IPS-18a (cell line): Measurements from ENCODE around the gene ALG14.
A peak's percentile ranks its signal among the peaks of the same experiment; 100 is the strongest.

ENCODE experiments used
- H3K27ac ChIP-seq: one replicate; pipeline ENCODE4 v1.5.1; 2013; ENCODE audit warnings: low read length
- H3K27me3 ChIP-seq: one replicate; pipeline ENCODE4 v1.6.1; 2013; ENCODE audit warnings: mild to moderate bottlenecking, low read length; ENCODE audit not compliant: control insufficient read depth, insufficient read depth
- H3K36me3 ChIP-seq: one replicate; pipeline ENCODE4 v1.6.1; 2013; ENCODE audit warnings: low read depth, low read length; ENCODE audit not compliant: control insufficient read depth
- H3K4me1 ChIP-seq: one replicate; pipeline ENCODE4 v1.6.1; 2013; ENCODE audit warnings: low read depth, low read length; ENCODE audit not compliant: control insufficient read depth
- H3K4me3 ChIP-seq: one replicate; pipeline ENCODE4 v1.5.1; 2013; ENCODE audit warnings: low read length
- H3K9ac ChIP-seq: one replicate; pipeline ENCODE4 v1.6.1; 2013; ENCODE audit warnings: mild to moderate bottlenecking, low read length, moderate library complexity
- H3K9me3 ChIP-seq: one replicate; pipeline ENCODE4 v1.6.1; 2013; ENCODE audit warnings: low read depth, low read length; ENCODE audit not compliant: control insufficient read depth

The ALG14 gene, protein sequence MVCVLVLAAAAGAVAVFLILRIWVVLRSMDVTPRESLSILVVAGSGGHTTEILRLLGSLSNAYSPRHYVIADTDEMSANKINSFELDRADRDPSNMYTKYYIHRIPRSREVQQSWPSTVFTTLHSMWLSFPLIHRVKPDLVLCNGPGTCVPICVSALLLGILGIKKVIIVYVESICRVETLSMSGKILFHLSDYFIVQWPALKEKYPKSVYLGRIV

DNA sequence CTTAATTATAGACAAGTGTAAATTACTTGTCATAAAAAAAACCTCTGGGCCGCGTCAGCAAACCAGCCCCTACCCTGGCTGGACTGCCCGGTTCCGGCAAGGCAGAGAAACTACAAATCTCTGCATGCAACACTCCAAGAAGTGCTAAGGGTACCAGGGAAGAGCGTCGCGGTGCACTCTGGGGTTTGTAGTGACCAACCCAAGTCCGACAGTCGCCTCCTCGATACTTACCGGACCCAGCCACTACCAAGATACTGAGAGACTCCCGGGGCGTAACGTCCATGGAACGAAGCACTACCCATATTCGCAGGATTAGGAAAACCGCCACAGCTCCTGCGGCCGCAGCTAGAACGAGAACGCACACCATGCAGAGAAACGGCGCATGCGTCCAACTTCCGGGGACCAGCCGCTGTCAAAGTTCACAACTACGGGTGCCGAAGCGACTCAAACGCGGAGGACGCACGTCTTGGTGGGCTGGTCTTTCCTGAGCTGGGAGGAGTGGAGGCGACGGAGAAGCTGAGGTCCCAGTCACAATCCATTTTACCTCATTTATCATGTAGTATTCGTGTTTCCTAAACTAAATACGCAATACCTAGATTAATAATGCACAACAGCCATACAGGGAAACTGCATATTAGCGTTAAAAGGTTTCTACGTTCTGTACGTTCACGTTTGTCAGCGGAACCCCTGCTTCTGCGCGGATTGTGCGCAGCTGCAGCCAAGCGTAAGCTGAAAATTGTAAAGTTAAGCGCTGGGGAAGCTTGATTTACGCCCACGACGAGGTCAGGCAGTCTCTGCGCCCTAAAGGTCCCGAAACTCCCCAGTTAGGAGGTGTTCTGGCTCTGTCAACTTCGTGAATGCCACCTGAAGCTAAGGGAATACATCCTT, at the start of gene ALG14:
ALG14 (minus strand) TSS at position 420 of the 888 bp plus-strand sequence; CDS start at position 367, 53 bp downstream.
- Histone ChIP-seq H3K4me1 (peaks cover 5% of the 10 kb centered on the region), H3K9ac (peak within 1 kb of the TSS; percentile 21), H3K4me3 (peak within 1 kb of the TSS; percentile 98), H3K27me3 (no peaks in the 10 kb centered on the region), H3K9me3 (no peaks in the 10 kb centered on the region), H3K27ac (no peak within 1 kb of the TSS), H3K36me3 (no peaks in the 10 kb centered on the region)

DNA sequence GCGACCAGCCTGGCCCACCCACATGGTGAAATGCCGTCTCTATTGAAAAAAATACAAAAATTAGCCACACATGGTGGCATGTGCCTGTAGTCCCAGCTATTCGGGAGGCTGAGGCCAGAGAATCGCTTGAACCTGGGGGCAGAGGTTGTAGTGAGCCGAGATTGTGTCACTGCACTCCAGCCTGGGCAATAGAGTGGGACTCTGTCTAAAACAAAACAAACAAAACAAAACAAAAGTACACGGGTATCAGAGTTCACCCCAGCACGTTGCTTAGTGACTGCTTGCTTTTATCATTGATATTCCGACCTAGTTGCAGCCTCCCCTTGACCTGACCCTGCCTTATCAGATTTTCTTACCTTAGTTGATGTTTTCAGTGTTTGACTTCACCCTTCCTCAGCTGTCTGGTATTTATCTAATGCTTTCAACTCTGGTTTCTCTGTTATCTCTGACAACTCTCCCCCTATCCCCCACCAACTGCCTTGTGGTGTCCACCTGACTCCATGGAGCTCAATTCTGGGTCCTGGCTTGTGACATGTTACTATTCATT, 49.5 kb upstream of the ALG14 start:
- H3K27me3 ChIP-seq, result peaks cover 11% of the 10 kb centered on the region
- no peaks in the 10 kb centered on the region for H3K36me3 ChIP-seq
- H3K4me1 ChIP-seq, result no peaks in the 10 kb centered on the region

DNA sequence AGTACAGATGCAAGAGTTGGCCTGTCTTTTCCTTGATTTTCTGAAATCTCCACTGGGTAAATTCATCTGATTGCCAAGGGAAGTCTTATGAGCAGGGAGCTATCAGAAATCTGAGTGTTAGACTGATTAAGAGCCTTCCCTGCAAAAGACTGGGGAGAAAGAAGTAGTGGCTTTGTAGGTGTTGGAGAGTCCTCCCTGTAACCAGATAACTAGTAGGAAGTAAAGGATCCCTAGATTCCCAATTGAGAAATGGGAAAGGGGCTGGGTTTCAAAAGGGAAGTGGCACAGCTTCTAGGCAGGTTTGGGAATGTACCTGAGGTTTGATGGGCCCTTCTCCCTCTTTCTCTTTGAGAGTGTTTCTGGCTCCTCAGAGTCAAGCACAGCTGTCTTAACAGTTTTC, 46.5 kb upstream of the ALG14 start:
- Histone ChIP-seq H3K9me3 (no peaks in the 10 kb centered on the region), H3K4me1 (no peaks in the 10 kb centered on the region), H3K9ac (no peak overlapping the region), H3K4me3 (no peak overlapping the region), H3K27ac (no peak overlapping the region), H3K36me3 (no peaks in the 10 kb centered on the region), H3K27me3 (peaks cover 11% of the 10 kb centered on the region)

More for the DNA sequence above, 49.5 kb upstream of the ALG14 start:
- Histone ChIP-seq H3K9me3 (no peaks in the 10 kb centered on the region), H3K4me3 (no peak overlapping the region), H3K27ac (no peak overlapping the region), H3K9ac (no peak overlapping the region)

DNA sequence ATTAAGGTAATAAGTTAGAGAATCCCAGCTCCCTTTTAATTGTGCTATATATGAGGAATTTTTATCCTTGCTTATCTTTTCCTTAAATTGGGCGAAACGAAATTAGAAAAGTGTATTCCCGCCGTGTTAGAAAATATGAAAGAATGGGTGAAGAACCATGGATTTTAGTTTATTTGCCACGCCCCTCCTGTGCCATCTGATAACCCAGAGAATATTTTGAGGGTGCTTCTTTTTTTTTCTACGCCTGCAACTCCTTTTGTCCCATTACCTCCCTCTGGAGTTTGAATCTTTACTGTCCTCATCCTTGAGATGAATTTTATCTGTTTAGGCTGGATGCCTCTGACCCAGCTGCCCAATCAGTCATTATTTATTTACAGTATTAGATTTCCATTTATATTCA, 46.0 kb upstream of the ALG14 start:
- Histone ChIP-seq H3K4me3 (no peak overlapping the region), H3K27ac (no peak overlapping the region), H3K4me1 (no peaks in the 10 kb centered on the region), H3K36me3 (no peaks in the 10 kb centered on the region), H3K9ac (no peak overlapping the region), H3K9me3 (no peaks in the 10 kb centered on the region), H3K27me3 (peaks cover 11% of the 10 kb centered on the region)

DNA sequence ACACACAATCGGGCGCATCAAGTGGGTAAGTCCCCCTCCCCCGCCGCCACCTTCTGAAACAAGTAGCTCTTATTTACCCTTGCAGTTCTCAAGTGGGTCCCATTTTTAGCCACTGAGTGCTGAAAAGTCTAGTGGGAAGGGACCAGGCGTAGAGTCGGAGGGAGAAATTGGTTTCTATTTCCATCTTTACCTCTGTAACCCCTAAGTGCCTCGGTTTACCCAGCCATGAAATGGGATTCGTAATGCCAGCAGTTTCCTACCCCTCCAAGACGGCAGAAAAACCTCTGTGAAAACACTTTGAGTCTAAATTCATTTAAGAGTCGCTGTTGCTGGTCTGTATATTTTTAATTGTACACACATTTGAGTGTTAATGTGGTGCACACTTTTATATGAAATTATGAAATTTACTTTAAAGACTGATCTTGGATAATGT, 45.3 kb upstream of the ALG14 start:
- Histone ChIP-seq H3K36me3 (no peaks in the 10 kb centered on the region), H3K4me1 (no peaks in the 10 kb centered on the region), H3K27ac (no peak overlapping the region), H3K9ac (no peak overlapping the region), H3K9me3 (no peaks in the 10 kb centered on the region), H3K4me3 (peak overlapping the region; percentile 89), H3K27me3 (peaks cover 11% of the 10 kb centered on the region)

DNA sequence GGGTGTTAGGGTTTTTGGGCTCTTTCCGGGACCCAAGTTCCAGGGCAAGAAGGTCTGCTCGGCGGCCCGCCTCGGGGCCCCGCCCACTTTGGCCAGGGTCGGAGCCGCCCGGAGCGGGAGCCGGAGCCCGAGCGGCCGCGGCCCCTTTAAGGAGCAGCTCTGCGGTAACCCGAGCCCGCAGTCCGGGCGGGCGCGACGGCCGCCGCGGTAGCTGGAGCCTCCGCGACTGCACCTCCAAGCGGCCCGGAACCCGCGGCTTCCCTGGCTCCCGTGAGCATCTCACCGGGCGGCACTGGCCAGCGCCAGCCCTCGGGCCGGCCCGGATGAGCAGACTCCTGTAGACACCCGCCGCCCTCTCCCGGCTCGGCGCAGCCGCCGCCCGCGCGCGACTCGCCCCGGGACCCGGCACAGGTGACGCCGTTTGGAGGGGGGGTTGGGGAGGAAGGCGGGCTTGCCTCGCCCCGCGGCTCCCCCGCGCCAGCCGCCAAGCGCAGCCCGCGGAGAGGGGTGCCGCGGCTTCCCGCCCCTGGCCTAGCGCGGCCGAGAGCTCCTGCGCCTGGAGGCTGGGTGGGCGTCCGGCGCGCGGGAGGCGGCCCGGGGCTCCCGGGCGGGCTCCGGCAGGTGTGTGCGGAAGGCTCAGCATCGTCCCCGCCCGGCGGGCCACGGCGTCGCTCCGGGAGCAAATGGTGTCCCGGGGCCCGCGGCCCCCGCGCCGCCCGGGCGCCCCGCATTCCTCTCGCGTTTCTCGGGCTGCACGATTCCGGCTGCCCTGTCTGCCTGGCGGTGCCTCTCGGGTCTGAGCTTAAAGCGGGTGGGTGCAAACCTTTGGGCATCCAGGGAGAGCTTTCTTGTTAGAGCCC, 44.7 kb upstream of the ALG14 start, which contains the start of gene TLCD4:
TLCD4 (plus strand) TSS at position 149 of the 860 bp plus-strand sequence. CDS start 26,547 bp downstream, outside the sequence.
- no peaks in the 10 kb centered on the region for H3K9me3 ChIP-seq
- peaks cover 11% of the 10 kb centered on the region for H3K27me3 ChIP-seq
- H3K4me3 ChIP-seq, result peak within 1 kb of the TSS; percentile 89
- no peaks in the 10 kb centered on the region for H3K4me1 ChIP-seq
- H3K9ac ChIP-seq, result peak within 1 kb of the TSS; percentile 53
- no peaks in the 10 kb centered on the region for H3K36me3 ChIP-seq
- H3K27ac ChIP-seq, result no peak within 1 kb of the TSS

DNA sequence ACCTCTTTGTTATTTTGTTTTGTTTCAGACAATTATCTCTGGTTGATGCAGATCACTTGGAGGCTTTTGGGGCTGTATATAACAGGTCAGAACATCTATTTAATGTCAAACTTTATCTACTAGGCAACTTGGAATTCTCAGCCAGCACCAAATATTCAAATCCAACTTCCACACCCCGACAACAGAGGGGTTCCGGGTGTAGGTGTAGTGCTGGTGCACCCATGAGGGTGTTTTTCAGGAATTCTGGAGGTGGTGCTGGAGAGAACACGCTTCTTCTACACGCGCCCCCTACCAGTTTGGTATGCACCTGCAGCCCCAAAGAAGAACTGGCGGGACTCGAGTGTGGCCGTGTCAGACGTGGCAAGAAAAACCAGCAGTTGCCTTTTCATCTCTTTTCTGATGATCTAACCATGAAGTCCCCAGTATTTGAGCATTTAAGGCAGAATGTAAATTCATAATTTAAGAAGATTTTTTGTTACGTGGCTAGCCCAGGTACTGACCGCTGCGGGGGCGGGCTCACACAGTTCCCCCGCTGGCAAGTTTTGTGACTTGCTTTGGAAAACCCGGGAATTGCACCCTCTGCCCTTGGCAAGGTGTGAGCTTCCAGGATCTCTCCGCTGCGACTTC, 43.9 kb upstream of the ALG14 start:
- H3K4me1 ChIP-seq, result no peaks in the 10 kb centered on the region
- no peak overlapping the region for H3K27ac ChIP-seq
- H3K4me3 ChIP-seq, result peak overlapping the region; percentile 89
- no peaks in the 10 kb centered on the region for H3K36me3 ChIP-seq
- peak overlapping the region; percentile 53 for H3K9ac ChIP-seq
- no peaks in the 10 kb centered on the region for H3K9me3 ChIP-seq
- H3K27me3 ChIP-seq, result peaks cover 11% of the 10 kb centered on the region

DNA sequence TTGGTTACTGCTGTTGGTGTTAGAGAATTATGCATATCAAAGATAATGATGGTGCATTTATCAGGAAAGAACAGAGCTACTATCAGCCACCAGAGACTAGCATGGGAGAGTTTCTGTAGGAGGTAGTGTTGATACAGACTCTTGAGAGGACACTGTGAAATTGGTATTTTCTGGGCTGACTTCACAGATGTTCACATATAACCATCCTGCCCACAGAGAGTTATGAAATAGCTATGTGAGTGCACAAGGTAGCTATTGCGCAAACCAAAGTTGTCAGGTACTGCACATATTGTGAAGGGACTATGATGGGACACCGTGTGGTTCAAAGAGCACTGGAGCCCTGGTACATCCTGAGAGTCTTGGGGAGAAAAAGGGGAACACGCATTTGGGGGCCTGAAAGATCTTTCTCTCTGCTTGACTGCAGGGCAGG, 43.0 kb upstream of the ALG14 start:
- Histone ChIP-seq H3K9ac (no peak overlapping the region), H3K36me3 (no peaks in the 10 kb centered on the region), H3K4me3 (no peak overlapping the region), H3K27me3 (peaks cover 11% of the 10 kb centered on the region), H3K27ac (no peak overlapping the region), H3K4me1 (no peaks in the 10 kb centered on the region), H3K9me3 (no peaks in the 10 kb centered on the region)

DNA sequence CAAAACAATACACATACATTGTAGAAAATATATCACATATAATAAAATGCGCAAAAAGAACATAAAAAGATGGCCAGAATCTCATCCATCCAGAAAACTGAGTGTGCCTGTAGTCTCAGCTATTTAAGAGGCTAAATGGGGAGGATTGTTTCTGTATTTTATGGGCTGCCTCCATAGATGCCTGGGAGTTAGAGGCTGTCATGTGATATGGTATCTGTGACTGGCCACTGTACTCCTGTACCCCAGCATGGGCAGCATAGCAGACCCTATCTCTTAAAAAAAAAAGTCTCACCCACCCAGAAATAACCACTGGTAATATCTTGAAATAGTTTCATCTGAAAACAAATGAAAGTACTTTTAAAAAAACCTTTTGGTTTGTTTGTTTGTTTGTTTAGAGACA, 40.9 kb upstream of the ALG14 start:
- Histone ChIP-seq H3K9me3 (no peaks in the 10 kb centered on the region), H3K27ac (no peak overlapping the region), H3K9ac (no peak overlapping the region), H3K36me3 (no peaks in the 10 kb centered on the region), H3K27me3 (peaks cover 9% of the 10 kb centered on the region), H3K4me3 (no peak overlapping the region), H3K4me1 (no peaks in the 10 kb centered on the region)

DNA sequence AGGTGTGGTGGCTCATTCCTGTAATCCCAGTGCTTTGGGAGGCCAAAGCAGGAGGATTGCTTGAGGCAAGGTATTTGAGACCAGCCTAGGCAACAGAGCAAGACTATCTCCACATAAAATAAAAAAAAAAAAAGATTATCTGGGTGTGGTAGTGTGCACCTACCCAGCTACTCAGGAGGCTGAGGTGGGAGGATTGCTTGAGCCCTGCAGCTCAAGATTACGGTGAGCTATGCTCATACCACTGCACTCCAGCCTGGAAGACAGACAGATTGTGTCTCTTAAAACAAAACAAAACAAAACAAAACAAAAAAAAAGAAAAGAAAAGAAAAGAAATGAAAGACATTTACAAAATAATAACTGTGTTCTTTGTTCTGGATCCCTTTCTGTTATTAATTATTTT, 38.3 kb upstream of the ALG14 start:
- no peaks in the 10 kb centered on the region for H3K4me1 ChIP-seq
- H3K4me3 ChIP-seq, result no peak overlapping the region
- H3K27me3 ChIP-seq, result no peaks in the 10 kb centered on the region
- no peak overlapping the region for H3K9ac ChIP-seq
- H3K9me3 ChIP-seq, result no peaks in the 10 kb centered on the region
- H3K36me3 ChIP-seq, result no peaks in the 10 kb centered on the region
- no peak overlapping the region for H3K27ac ChIP-seq
